Left lung (tissue), 10 donors: ENCODE data around the gene OR4D2. TPM values are rescaled to one million over a fixed set of nuclear protein-coding genes. Genes with fewer than 3 reads are reported as not detected.

Experiments used
- ATAC-seq: fragments of 200-7000 bp; cut with Tn5 transposase; one replicate; pipeline ENCODE4 v1.9.1; 2020; ENCODE audit warnings: moderate library complexity
- DNase-seq, 4 donors: peaks; one replicate each; pipeline ENCODE4 v3.0.0-alpha.2; 2013 to 2020
- H3K27ac ChIP-seq, 2 donors: fragments of 200-600 bp; sonication (generic) in 1 of 2; one replicate each; pipeline versions ENCODE4 v1.5.0 to v1.8.0; 2020 to 2021
- H3K27me3 ChIP-seq, 2 donors: fragments of 200-600 bp; sonication (generic) in 1 of 2; one replicate each; pipeline versions ENCODE4 v1.5.0 to v1.8.0; 2020 to 2021
- H3K36me3 ChIP-seq, 2 donors: fragments of 200-600 bp; sonication (generic) in 1 of 2; one replicate each; pipeline versions ENCODE4 v1.5.0 to v1.8.0; 2020 to 2021
- H3K4me1 ChIP-seq, 2 donors: fragments of 200-600 bp; one replicate each; pipeline ENCODE4 v1.8.0; 2021
- H3K4me3 ChIP-seq, 2 donors: fragments of 200-600 bp; sonication (generic) in 1 of 2; one replicate each; pipeline versions ENCODE4 v1.5.0 to v1.8.0; 2020 to 2021; ENCODE audit warnings: mild to moderate bottlenecking in 1 of 2
- H3K9me3 ChIP-seq, 2 donors: fragments of 200-600 bp; sonication (generic) in 1 of 2; one replicate each; pipeline versions ENCODE4 v1.5.0 to v1.8.0; 2020 to 2021
- CTCF ChIP-seq, 2 donors: fragments of 200-600 bp; sonication (generic) in 1 of 2; IDR thresholded peaks; one replicate each; pipeline versions ENCODE4 v1.5.0 to v1.8.0; 2021; ENCODE audit warnings: antibody characterized with exemption in 2 of 2
- intact Hi-C, 2 donors: fragments of 100-400 bp; cut with DNase I; formaldehyde crosslinking; loops; one replicate each; pipeline versions ENCODE4 v1.11.2 to v1.14.2; 2022
- polyA plus RNA-seq, 6 donors: library from polyadenylated mRNA; unstranded; fragments of 120-200 nt; gene quantifications; one replicate each; pipeline ENCODE4 v1.2.1, GENCODE V29; 2013; ENCODE audit not compliant: insufficient read length in 6 of 6
- total RNA-seq, 2 donors: library from RNA; stranded (reverse); fragmentation: NEBNext Ultra II Directional; extraction: Animal tissue kit (Norgen Biotek cat#: 25700); gene quantifications; one replicate each; pipeline ENCODE4 v1.2.1, GENCODE V29; 2021
- donor health status: DM: no; HTN: yes; CAD: no.
- donor health status: DM: no; HTN: no; CAD: no.

The OR4D2 gene
- total and polyA plus RNA-seq, 8 donors = not detected

GRCh38 chr17:58156839-58157803 is 9.7 kb upstream of the OR4D2 start:
- Histone ChIP-seq H3K4me1 (peaks cover 0 to 23% of the 10 kb centered on the region in 2 donors), H3K27ac (no peak overlapping the region), H3K27me3 (peaks cover 20 to 62% of the 10 kb centered on the region in 2 donors), H3K36me3 (no peaks in the 10 kb centered on the region), H3K9me3 (no peaks in the 10 kb centered on the region), H3K4me3 (peak overlapping the region; percentile 21 to 36)
- TF ChIP-seq CTCF (IDR thresholded peaks at IDR 0.05) = no peak
- intact Hi-C loops = no loop called here
- peak; percentile 7 to 79 (median 24) for DNase-seq
- peak; percentile 88 for ATAC-seq

DNA sequence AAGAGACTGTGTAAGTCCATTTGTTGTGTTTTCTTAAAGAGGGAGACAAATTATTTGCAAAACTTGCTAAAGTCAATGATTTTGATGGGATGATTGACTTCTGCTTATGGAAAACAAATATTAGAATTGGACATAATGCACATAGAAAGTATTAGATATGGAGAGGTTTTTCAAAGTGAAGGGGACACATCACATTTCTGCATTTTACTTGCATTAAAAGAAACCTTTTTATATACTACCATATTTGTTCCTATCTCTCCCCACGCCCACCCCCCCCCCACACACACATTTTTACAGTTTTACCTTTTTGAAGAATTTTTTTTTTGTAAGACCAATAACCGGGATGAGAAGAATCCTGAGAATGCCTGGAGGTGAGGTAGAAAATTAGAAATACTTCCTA is 8.6 kb upstream of the OR4D2 start:
- ATAC-seq (no peak), DNase-seq (no peak)
- TF ChIP-seq CTCF (IDR thresholded peaks at IDR 0.05) = no peak
- Histone ChIP-seq H3K4me1 (peaks cover 0 to 16% of the 10 kb centered on the region in 2 donors), H3K27ac (no peak overlapping the region), H3K9me3 (no peaks in the 10 kb centered on the region), H3K27me3 (peaks cover 20 to 62% of the 10 kb centered on the region in 2 donors), H3K4me3 (no peak overlapping the region), H3K36me3 (no peaks in the 10 kb centered on the region)
- intact Hi-C loops = no loop called here

DNA sequence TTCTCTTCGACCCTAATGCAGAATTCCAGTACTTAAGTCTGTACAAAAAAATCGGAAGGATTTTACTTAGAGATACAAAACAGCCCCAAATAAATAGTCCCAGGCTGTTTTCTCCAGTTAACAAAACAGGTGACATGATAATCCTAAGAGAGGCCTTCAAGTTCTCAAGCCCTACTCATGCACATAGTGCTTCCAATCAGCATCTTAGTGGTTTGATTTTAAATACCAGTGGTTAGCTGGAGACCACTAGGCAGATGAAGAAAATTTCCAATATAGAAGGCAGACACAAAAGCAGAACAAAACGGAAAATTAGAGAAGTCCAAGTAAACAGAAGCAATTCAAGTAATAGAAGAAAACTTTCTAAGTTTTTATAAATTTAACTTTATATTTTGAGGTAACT is 5.2 kb upstream of the OR4D2 start:
- intact Hi-C loops = no loop called here
- peaks cover 21 to 56% of the 10 kb centered on the region in 2 donors for H3K27me3 ChIP-seq
- H3K4me1 ChIP-seq = peaks cover 0 to 12% of the 10 kb centered on the region in 2 donors

GRCh38 chr17:58165981-58166380 is 801 bp upstream of the OR4D2 start:
- Histone ChIP-seq H3K36me3 (no peaks in the 10 kb centered on the region), H3K27me3 (peaks cover 5 to 21% of the 10 kb centered on the region in 2 donors), H3K4me3 (no peak overlapping the region), H3K9me3 (no peaks in the 10 kb centered on the region), H3K27ac (no peak overlapping the region), H3K4me1 (no peaks in the 10 kb centered on the region)
- intact Hi-C loops = no loop called here
- DNase-seq (no peak), ATAC-seq (no peak)
- TF ChIP-seq CTCF (IDR thresholded peaks at IDR 0.05) = no peak

More for the DNA sequence above, 5.2 kb upstream of the OR4D2 start:
- H3K4me3 ChIP-seq = no peak overlapping the region
- no peak for TF ChIP-seq CTCF (IDR thresholded peaks at IDR 0.05)
- H3K9me3 ChIP-seq = no peaks in the 10 kb centered on the region
- H3K27ac ChIP-seq = no peak overlapping the region
- H3K36me3 ChIP-seq = no peaks in the 10 kb centered on the region
- ATAC-seq (no peak), DNase-seq (no peak)

DNA sequence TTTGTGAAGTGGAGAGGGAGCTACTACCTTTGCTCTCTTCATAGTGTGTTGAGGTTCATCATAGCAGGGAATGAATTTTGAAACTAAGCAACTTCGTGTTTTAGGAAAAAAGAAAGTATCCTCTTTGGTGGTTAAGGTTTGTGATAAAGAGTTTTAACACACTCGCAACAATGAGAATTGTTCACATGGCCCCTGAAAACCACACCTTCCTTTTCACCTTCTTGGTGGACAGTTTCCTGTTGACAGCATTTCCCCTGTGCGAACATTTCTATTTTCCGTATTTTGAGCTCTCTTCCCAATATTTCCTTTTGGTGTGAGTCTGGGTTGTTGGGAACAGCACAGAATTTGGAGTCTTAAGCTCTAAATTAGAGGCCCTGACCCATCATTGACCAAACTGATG is 3.8 kb downstream of the OR4D2 start:
- ATAC-seq (no peak), DNase-seq (no peak)
- Histone ChIP-seq H3K27ac (no peak overlapping the region), H3K4me1 (no peaks in the 10 kb centered on the region), H3K4me3 (no peak overlapping the region), H3K9me3 (no peaks in the 10 kb centered on the region), H3K36me3 (no peaks in the 10 kb centered on the region), H3K27me3 (peaks cover 0 to 12% of the 10 kb centered on the region in 2 donors)
- no peak for TF ChIP-seq CTCF (IDR thresholded peaks at IDR 0.05)
- intact Hi-C loops = no loop called here
